Choroid plexus epithelial cell (primary cell): Measurements from ENCODE around the gene MAP2K5.
A peak's percentile ranks its signal among the peaks of the same experiment; 100 is the strongest.

Source experiments
- DNase-seq: peaks from one replicate; pipeline ENCODE4 v3.0.0-alpha.2; 2010; ENCODE audit warnings: low read depth
- H3K4me3 ChIP-seq: 2 replicates; pipeline ENCODE4 v1.5.1; 2011; ENCODE audit warnings: low read depth, mild to moderate bottlenecking, control low read depth, low read length, moderate library complexity
- CTCF ChIP-seq: conservative IDR thresholded peaks from 2 replicates; pipeline ENCODE4 v1.5.1; 2011; ENCODE audit warnings: low read depth, mild to moderate bottlenecking, control low read depth, inconsistent platforms, low read length, moderate library complexity

MAP2K5 gene

GRCh38 chr15:67845974-67846373 is 303.5 kb downstream of the MAP2K5 start:
- DNase-seq: no peak
- no peak overlapping the region for H3K4me3 ChIP-seq
- no peak for TF ChIP-seq CTCF

GRCh38 chr15:67849538-67849937 is 307.0 kb downstream of the MAP2K5 start:
- no peak for TF ChIP-seq CTCF
- no peak overlapping the region for H3K4me3 ChIP-seq
- DNase-seq: no peak

- TF ChIP-seq CTCF: no peak
- DNase-seq: no peak
- H3K4me3 ChIP-seq: no peak overlapping the region
Measured at GRCh38 chr15:67850336-67850735, 307.8 kb downstream of the MAP2K5 start.

- peak; percentile 47 for DNase-seq
- TF ChIP-seq CTCF: no peak
- H3K4me3 ChIP-seq: no peak overlapping the region
Measured at GRCh38 chr15:67850994-67851571, 308.6 kb downstream of the MAP2K5 start.

- no peak for TF ChIP-seq CTCF
- no peak for DNase-seq
- no peak overlapping the region for H3K4me3 ChIP-seq
Measured at GRCh38 chr15:67852418-67852817, 309.9 kb downstream of the MAP2K5 start.

GRCh38 chr15:67853454-67853853 is 311.0 kb downstream of the MAP2K5 start:
- H3K4me3 ChIP-seq: no peak overlapping the region
- DNase-seq: no peak
- TF ChIP-seq CTCF: no peak

GRCh38 chr15:67854358-67854757 is 311.9 kb downstream of the MAP2K5 start:
- H3K4me3 ChIP-seq: no peak overlapping the region
- TF ChIP-seq CTCF: no peak
- no peak for DNase-seq
